IMR-90 (cell line): ENCODE results near the gene PIK3CB. TPM values are rescaled to one million over a fixed set of nuclear protein-coding genes. Genes with fewer than 3 reads are reported as not detected.
A peak's percentile ranks its signal among the peaks of the same experiment; 100 is the strongest.

Experiments
- ATAC-seq: fragments of 200-7000 bp; cut with Tn5 transposase; 2 replicates; pipeline ENCODE4 v1.9.1; 2020; ENCODE audit warnings: low read depth, mild to moderate bottlenecking, moderate library complexity
- BruUV-seq: library from RNA; stranded (reverse); fragments of 400-500 nt; replicated peaks from 2 replicates; lab custom pipeline; 2021; lab: Mats Ljungman, UMichigan
- CTCF ChIA-PET: fragments of 300-600 bp; formaldehyde crosslinking; extraction: SDS; loops from one replicate; lab custom pipeline; 2021; ENCODE audit warnings: antibody characterized with exemption; lab: Yijun Ruan, JAX
- POLR2A ChIA-PET: fragments of 300-600 bp; sonication (Branson Sonifier 250); formaldehyde crosslinking; loops from one replicate; lab custom pipeline; 2022; ENCODE audit warnings: antibody characterized with exemption; ENCODE audit not compliant: unreplicated experiment; lab: Charles Lee
- DNase-seq: peaks from one replicate; pipeline ENCODE4 v3.0.0; 2013
- H2AFZ ChIP-seq: replicated peaks from 2 replicates; pipeline ENCODE3; 2013; ENCODE audit warnings: low read length, mild to moderate bottlenecking; ENCODE audit not compliant: poor library complexity
- H2AK5ac ChIP-seq: 2 replicates; pipeline ENCODE4 v1.6.1; 2013; ENCODE audit warnings: low read depth, low read length, inconsistent platforms
- H2AK9ac ChIP-seq: replicated peaks from 2 replicates; pipeline ENCODE3; 2013; ENCODE audit warnings: mild to moderate bottlenecking, low read depth, low read length, moderate library complexity; ENCODE audit not compliant: poor library complexity
- H2BK120ac ChIP-seq: 2 replicates; pipeline ENCODE4 v1.6.1; 2013; ENCODE audit warnings: low read depth, low read length, inconsistent platforms
- H2BK15ac ChIP-seq: 3 replicates; pipeline ENCODE4 v1.6.1; 2013; ENCODE audit warnings: low read depth, low read length, inconsistent platforms
- H2BK20ac ChIP-seq: 2 replicates; pipeline ENCODE4 v1.6.1; 2013; ENCODE audit warnings: low read depth, mild to moderate bottlenecking, inconsistent platforms, low read length, moderate library complexity
- H2BK5ac ChIP-seq: 2 replicates; pipeline ENCODE4 v1.6.1; 2013; ENCODE audit warnings: mild to moderate bottlenecking, low read depth, low read length, inconsistent platforms; ENCODE audit not compliant: poor library complexity, severe bottlenecking
- H3K14ac ChIP-seq: replicated peaks from 2 replicates; pipeline ENCODE4 v1.6.1; 2013; ENCODE audit warnings: low read depth, low read length, inconsistent platforms
- H3K18ac ChIP-seq: 2 replicates; pipeline ENCODE4 v1.6.1; 2013; ENCODE audit warnings: low read depth, low read length, control low read depth
- H3K23ac ChIP-seq: 2 replicates; pipeline ENCODE4 v1.6.1; 2013; ENCODE audit warnings: low read depth, low read length, inconsistent platforms
- H3K27ac ChIP-seq: 2 replicates; pipeline ENCODE4 v1.5.1; 2013; ENCODE audit warnings: mild to moderate bottlenecking, control low read depth, low read length; ENCODE audit not compliant: insufficient read depth
- H3K27me3 ChIP-seq: 2 replicates; pipeline ENCODE4 v1.6.1; 2013; ENCODE audit warnings: low read length; ENCODE audit not compliant: control insufficient read depth, insufficient read depth
- H3K36me3 ChIP-seq: 2 replicates; pipeline ENCODE4 v1.6.1; 2013; ENCODE audit warnings: low read length, mixed read lengths; ENCODE audit not compliant: control insufficient read depth, insufficient read depth
- H3K4ac ChIP-seq: 2 replicates; pipeline ENCODE4 v1.6.1; 2013; ENCODE audit warnings: low read depth, low read length, inconsistent platforms
- H3K4me1 ChIP-seq: 2 replicates; pipeline ENCODE4 v1.6.1; 2013; ENCODE audit warnings: low read length, mixed read lengths; ENCODE audit not compliant: control insufficient read depth, insufficient read depth
- H3K4me2 ChIP-seq: 2 replicates; pipeline ENCODE4 v1.6.1; 2013; ENCODE audit warnings: low read depth, mild to moderate bottlenecking, control low read depth, low read length, moderate library complexity
- H3K4me3 ChIP-seq: 2 replicates; pipeline ENCODE4 v1.5.1; 2013; ENCODE audit warnings: low read depth, mild to moderate bottlenecking, control low read depth, low read length, moderate library complexity; ENCODE audit not compliant: insufficient read depth
- H3K56ac ChIP-seq: 2 replicates; pipeline ENCODE4 v1.6.1; 2013; ENCODE audit warnings: low read length, inconsistent platforms; ENCODE audit not compliant: insufficient read depth; ENCODE audit errors: extremely low read depth
- H3K79me1 ChIP-seq, 2 experiments: 2 replicates each; pipeline ENCODE4 v1.6.1; 2013; ENCODE audit warnings: low read length in 2 of 2, inconsistent platforms in 1 of 2, low read depth in 1 of 2
- H3K9ac ChIP-seq: 2 replicates; pipeline ENCODE4 v1.6.1; 2013; ENCODE audit warnings: low read depth, low read length, control low read depth
- H3K9me1 ChIP-seq: 2 replicates; pipeline ENCODE4 v1.6.1; 2013; ENCODE audit warnings: low read length, inconsistent platforms; ENCODE audit not compliant: insufficient read depth
- H3K9me3 ChIP-seq: 2 replicates; pipeline ENCODE4 v1.6.1; 2013; ENCODE audit warnings: low read length; ENCODE audit not compliant: control insufficient read depth, insufficient read depth
- H4K20me1 ChIP-seq: 2 replicates; pipeline ENCODE4 v1.6.1; 2013; ENCODE audit warnings: low read length, inconsistent platforms; ENCODE audit not compliant: insufficient read depth
- H4K5ac ChIP-seq: 2 replicates; pipeline ENCODE4 v1.6.1; 2013; ENCODE audit warnings: mild to moderate bottlenecking, low read depth, low read length, control low read depth
- H4K8ac ChIP-seq, 2 experiments: 2 replicates each; pipeline ENCODE4 v1.6.1; 2013; ENCODE audit warnings: low read depth in 2 of 2, low read length in 2 of 2, control low read depth in 1 of 2, inconsistent platforms in 1 of 2
- H4K91ac ChIP-seq: 2 replicates; pipeline ENCODE4 v1.6.1; 2013; ENCODE audit warnings: low read depth, low read length, inconsistent platforms; ENCODE audit not compliant: insufficient read depth
- CEBPB ChIP-seq: IDR thresholded peaks from 2 replicates; pipeline ENCODE4 v1.6.1; 2012; ENCODE audit warnings: low read depth, low read length, improper control_type of control experiment
- CHD1 ChIP-seq: IDR thresholded peaks from 2 replicates; pipeline ENCODE4 v1.6.1; 2012; ENCODE audit warnings: low read depth, low read length, improper control_type of control experiment
- CTCF ChIP-seq: conservative IDR thresholded peaks from 2 replicates; pipeline ENCODE4 v1.5.1; 2012; ENCODE audit warnings: mild to moderate bottlenecking, low read depth, low read length, improper control_type of control experiment
- ELK1 ChIP-seq: fragments of 150-350 bp; IDR thresholded peaks from 2 replicates; pipeline ENCODE4 v1.6.1; 2016; ENCODE audit warnings: low read depth, mild to moderate bottlenecking, low read length, moderate library complexity, borderline replicate concordance
- FOS ChIP-seq: fragments of 150-350 bp; IDR thresholded peaks from 2 replicates; pipeline ENCODE4 v1.6.1; 2016; ENCODE audit warnings: low read depth, low read length
- MAFK ChIP-seq: IDR thresholded peaks from 2 replicates; pipeline ENCODE4 v1.6.1; 2012; ENCODE audit warnings: low read depth, low read length, improper control_type of control experiment
- MAZ ChIP-seq: IDR thresholded peaks from 2 replicates; pipeline ENCODE4 v1.6.1; 2012; ENCODE audit warnings: low read depth, mild to moderate bottlenecking, low read length, improper control_type of control experiment, moderate library complexity, borderline replicate concordance
- MXI1 ChIP-seq: IDR thresholded peaks from 2 replicates; pipeline ENCODE4 v1.6.1; 2012; ENCODE audit warnings: low read depth, mild to moderate bottlenecking, low read length, moderate library complexity, borderline replicate concordance
- NFE2L2 ChIP-seq: fragments of 150-350 bp; IDR thresholded peaks from 2 replicates; pipeline ENCODE4 v1.6.1; 2016; ENCODE audit warnings: low read depth, mild to moderate bottlenecking, low read length
- RAD21 ChIP-seq: IDR thresholded peaks from 2 replicates; pipeline ENCODE4 v1.6.1; 2012; ENCODE audit warnings: low read length, improper control_type of control experiment
- RCOR1 ChIP-seq: IDR thresholded peaks from 2 replicates; pipeline ENCODE4 v1.6.1; 2012; ENCODE audit warnings: mild to moderate bottlenecking, low read length, improper control_type of control experiment; ENCODE audit not compliant: insufficient replicate concordance
- SMC3 ChIP-seq: fragments of 150-350 bp; IDR thresholded peaks from 2 replicates; pipeline ENCODE4 v1.6.1; 2016; ENCODE audit warnings: low read depth, mild to moderate bottlenecking, antibody characterized with exemption, low read length, moderate library complexity
- USF2 ChIP-seq: fragments of 150-350 bp; IDR thresholded peaks from 2 replicates; pipeline ENCODE4 v1.6.1; 2017; ENCODE audit warnings: mild to moderate bottlenecking, antibody characterized with exemption, low read length, low read depth
- dilution Hi-C: fragments of 300-500 bp; cut with HindIII; formaldehyde crosslinking; loops from one replicate; pipeline ENCODE4 v1.14.3; 2018; ENCODE audit warnings: low sequenced_read_pairs; ENCODE audit not compliant: unreplicated experiment
- in situ Hi-C: fragments of 300-500 bp; cut with MboI; formaldehyde crosslinking; loops from 3 replicates; pipeline ENCODE4 v1.14.3; 2019; ENCODE audit warnings: low sequenced_read_pairs, inconsistent platforms, mixed read lengths
- intact Hi-C: fragments of 100-400 bp; cut with micrococcal nuclease; formaldehyde crosslinking; loops from 2 replicates; pipeline ENCODE4 v1.10.0; 2022
- polyA plus RNA-seq, 3 experiments: library from polyadenylated mRNA; depleted of rRNA; stranded (reverse); fragments of >200 nt; gene quantifications; 2 replicates each; pipeline ENCODE4 v1.2.3, GENCODE V29; 2012; ENCODE audit warnings: low replicate concordance in 1 of 3
- total RNA-seq: library from RNA; depleted of rRNA; stranded (reverse); fragments of >200 nt; gene quantifications from 2 replicates; pipeline ENCODE4 v1.2.3, GENCODE V29; 2012

The PIK3CB gene
- total and polyA plus RNA-seq, 2 of the 4 experiments (the other 2 are of a cell fraction): 6.3 to 6.8 TPM

- peak overlapping the region; percentile 87 for H3K27ac ChIP-seq
- TF ChIP-seq SMC3 (no peak), NFE2L2 (peak; percentile 2; the same call in 1 of the 2 replicates), MAFK (peak; percentile 20; the same call in 1 of the 2 replicates), RCOR1 (peak; percentile 77), RAD21 (no peak), MAZ (no peak), ELK1 (no peak), MXI1 (peak; percentile 72; the same call in 1 of the 2 replicates), CTCF (peak; percentile 1; the same call in 1 of the 2 replicates), FOS (peak; percentile 98), CHD1 (no peak), USF2 (no peak), CEBPB (peak; percentile 86)
Observed at GRCh38 chr3:138774529-138775253, 60.0 kb downstream of the PIK3CB start.

More at GRCh38 chr3:138774529-138775253, 60.0 kb downstream of the PIK3CB start:
- Histone ChIP-seq H3K9me1 (peaks cover 10% of the 10 kb centered on the region), H3K9ac (peak overlapping the region; percentile 42; the same call in 1 of the 2 replicates), H3K56ac (peak overlapping the region; percentile 27; the same call in 1 of the 2 replicates), H3K4ac (peak overlapping the region; percentile 87), H3K14ac (no peak overlapping the region; the same call in 1 of the 2 replicates), H2AK5ac (peak overlapping the region; percentile 32; the same call in 1 of the 2 replicates), H3K4me3 (no peak overlapping the region), H2AK9ac (no peak overlapping the region), H4K91ac (0 out of 2 replicates have a peak overlapping the region, but pooled peaks have one; percentile 35), H2BK20ac (peak overlapping the region; percentile 79), H3K36me3 (no peaks in the 10 kb centered on the region), H4K5ac (peak overlapping the region; percentile 75; the same call in 1 of the 2 replicates), H2BK120ac (peak overlapping the region; percentile 72), H3K79me1 (peaks cover 25 to 44% of the 10 kb centered on the region in 2 experiments), H3K4me1 (peaks cover 10% of the 10 kb centered on the region), H4K20me1 (peaks cover 4% of the 10 kb centered on the region; the same call in 1 of the 2 replicates), H2AFZ (no peak overlapping the region), H4K8ac (peak overlapping the region; percentile 62 to 70; a peak in 3 of 4 replicates), H2BK15ac (peak overlapping the region; percentile 35; the same call in 1 of the 3 replicates), H3K9me3 (no peaks in the 10 kb centered on the region), H2BK5ac (peak overlapping the region; percentile 96), H3K23ac (0 out of 2 replicates have a peak overlapping the region, but pooled peaks have one; percentile 43), H3K4me2 (peak overlapping the region; percentile 44; the same call in 1 of the 2 replicates), H3K27me3 (no peaks in the 10 kb centered on the region), H3K18ac (peak overlapping the region; percentile 89)
- in situ Hi-C loops (no loop called here), intact Hi-C loops (loop anchor here (1.0 kb wide), 1 partner anchor 141 kb away; no protein-coding TSS in a partner anchor), dilution Hi-C loops (no loop called here)
- ChIA-PET CTCF (interaction anchor here (1.3 to 1.4 kb wide), 2 partner anchors 10 to 141 kb away, joined by 3 to 7 read pairs; no protein-coding TSS in a partner anchor), POLR2A (no interaction called here)
- DNase-seq (peak; percentile 100), ATAC-seq (peak; percentile 83)
- no TSS peak for BruUV-seq
